HG03139 (cell line): Measurements from ENCODE around the gene OSBPL5.

Experiments used
- ATAC-seq: cut with Tn5 transposase; IDR thresholded peaks from one replicate; pipeline ENCODE4 v1.9.1; 2021; ENCODE audit not compliant: unreplicated experiment

Gene OSBPL5

GRCh38 chr11:3105791-3106735, 59.0 kb downstream of the OSBPL5 start:
- no peak for ATAC-seq

- ATAC-seq: no peak
These were observed 59.9 kb downstream of the OSBPL5 start for GRCh38 chr11:3104961-3105790.

- ATAC-seq: no peak
These were observed 60.9 kb downstream of the OSBPL5 start for GRCh38 chr11:3104051-3104714.

- ATAC-seq: no peak
These were observed 62.0 kb downstream of the OSBPL5 start for GRCh38 chr11:3103076-3103475.

- ATAC-seq: no peak
These were observed 62.5 kb downstream of the OSBPL5 start for GRCh38 chr11:3102641-3102921.

- ATAC-seq: no peak
These were observed 63.0 kb downstream of the OSBPL5 start for GRCh38 chr11:3101921-3102640.

- ATAC-seq: no peak
These were observed 65.9 kb downstream of the OSBPL5 start for GRCh38 chr11:3099178-3099577.

- ATAC-seq: no peak
These were observed 68.1 kb downstream of the OSBPL5 start for GRCh38 chr11:3096909-3097530.

- no peak for ATAC-seq
These were observed 69.3 kb downstream of the OSBPL5 start for GRCh38 chr11:3095712-3096361.

- ATAC-seq: no peak
These were observed 70.8 kb downstream of the OSBPL5 start for GRCh38 chr11:3094223-3094824.

GRCh38 chr11:3093281-3094191, 71.6 kb downstream of the OSBPL5 start:
- no peak for ATAC-seq

GRCh38 chr11:3092603-3093141, 72.4 kb downstream of the OSBPL5 start:
- ATAC-seq: no peak

GRCh38 chr11:3091846-3092602, 73.1 kb downstream of the OSBPL5 start:
- no peak for ATAC-seq

- no peak for ATAC-seq
These were observed 73.8 kb downstream of the OSBPL5 start for GRCh38 chr11:3091081-3091845.

GRCh38 chr11:3090096-3090901, 74.8 kb downstream of the OSBPL5 start:
- no peak for ATAC-seq
